GM12801 (cell line): ENCODE results near the gene SRSF10.

Experiments
- CTCF ChIP-seq: IDR thresholded peaks from one replicate; pipeline ENCODE4 v1.5.1; 2011; ENCODE audit warnings: control low read depth; ENCODE audit not compliant: insufficient read length; ENCODE audit errors: extremely low read depth

Gene SRSF10

GRCh38 chr1:23966973-23967493, 13.1 kb downstream of the SRSF10 start:
- TF ChIP-seq CTCF: no peak

GRCh38 chr1:23964790-23965740, 15.1 kb downstream of the SRSF10 start:
- TF ChIP-seq CTCF: no peak

- TF ChIP-seq CTCF: no peak
Observed at GRCh38 chr1:23964235-23964668, 15.9 kb downstream of the SRSF10 start.

GRCh38 chr1:23963617-23964234, 16.4 kb downstream of the SRSF10 start:
- no peak for TF ChIP-seq CTCF

GRCh38 chr1:23960291-23961020, 19.7 kb downstream of the SRSF10 start:
- no peak for TF ChIP-seq CTCF

GRCh38 chr1:23959461-23960290, 20.5 kb downstream of the SRSF10 start, which contains the start of gene PNRC2:
TSS of gene PNRC2 (plus strand) at chr1:23959828. CDS start at chr1:23961458, 1,630 bp downstream.
- no peak for TF ChIP-seq CTCF
